ENCODE data around the gene PXDN. TPM values are rescaled to one million over a fixed set of nuclear protein-coding genes. Genes with fewer than 3 reads are reported as not detected.
A peak's percentile ranks its signal among the peaks of the same experiment; 100 is the strongest.

The PXDN gene
- total and polyA plus RNA-seq, 2 of the 13 experiments (the other 11 are each of a cell fraction or from before 2014, with no cell fraction given) = not detected

- TF ChIP-seq FOXC1 (CRISPR knock-in tag; IDR thresholded peaks at IDR 0.05; ENCODE audit: borderline replicate concordance) (0 out of 2 replicates have a peak, but pooled peaks have one; percentile 33), MEF2D (CRISPR knock-in tag; IDR thresholded peaks at IDR 0.05) (peak; percentile 38; the same call in 1 of the 2 replicates), MLX (CRISPR knock-in tag; IDR thresholded peaks at IDR 0.05) (peak; percentile 80), HNF1A (IDR thresholded peaks at IDR 0.05; ENCODE audit: low read depth) (0 out of 2 replicates have a peak, but pooled peaks have one; percentile 23), HNF1A (CRISPR knock-in tag; IDR thresholded peaks at IDR 0.05; ENCODE audit: borderline replicate concordance) (no peak), PAF1 (CRISPR knock-in tag; IDR thresholded peaks at IDR 0.05) (no peak), PITX1 (CRISPR knock-in tag; IDR thresholded peaks at IDR 0.05) (peak; percentile 45; the same call in 1 of the 2 replicates), TFAP4 (IDR thresholded peaks at IDR 0.05; ENCODE audit: borderline replicate concordance, low read depth) (peak; percentile 74; the same call in 1 of the 2 replicates), ZNF317 (CRISPR knock-in tag; IDR thresholded peaks at IDR 0.05) (no peak), ZNF292 (CRISPR knock-in tag; IDR thresholded peaks at IDR 0.05; ENCODE audit: borderline replicate concordance, low read depth) (peak; percentile 56; the same call in 1 of the 2 replicates), ELF3 (CRISPR knock-in tag; IDR thresholded peaks at IDR 0.05) (0 out of 2 replicates have a peak, but pooled peaks have one; percentile 33), ZNF530 (CRISPR knock-in tag; IDR thresholded peaks at IDR 0.05; ENCODE audit: low read depth) (no peak), BATF2 (CRISPR knock-in tag; IDR thresholded peaks at IDR 0.05) (no peak), NR2F2 (IDR thresholded peaks at IDR 0.05; ENCODE audit: borderline replicate concordance, low read depth) (0 out of 2 replicates have a peak, but pooled peaks have one; percentile 45), ZBTB20 (CRISPR knock-in tag; IDR thresholded peaks at IDR 0.05; ENCODE audit: borderline replicate concordance, low read depth) (peak; percentile 75; the same call in 1 of the 2 replicates), ZSCAN21 (CRISPR knock-in tag; IDR thresholded peaks at IDR 0.05; ENCODE audit: borderline replicate concordance) (0 out of 2 replicates have a peak, but pooled peaks have one; percentile 40), MAZ (IDR thresholded peaks at IDR 0.05; ENCODE audit: borderline replicate concordance, low read depth, low read length) (no peak), MAZ (CRISPR knock-in tag; IDR thresholded peaks at IDR 0.05; ENCODE audit: low read depth) (no peak), ZNF746 (CRISPR knock-in tag; IDR thresholded peaks at IDR 0.05) (no peak), BCL6 (CRISPR knock-in tag; IDR thresholded peaks at IDR 0.05) (0 out of 2 replicates have a peak, but pooled peaks have one; percentile 53), HINFP (CRISPR knock-in tag; IDR thresholded peaks at IDR 0.05; ENCODE audit: low read depth) (no peak)
These were observed 142.6 kb downstream of the PXDN start (continued) for GRCh38 chr2:1601471-1602277.
